ENCODE results near the gene DOCK1. TPM values are rescaled to one million over a fixed set of nuclear protein-coding genes. Genes with fewer than 3 reads are reported as not detected.

DOCK1 gene
- total RNA-seq, 4 donors from 2014 or later: 50.8 to 59.0 (median 53.6) TPM

DNA sequence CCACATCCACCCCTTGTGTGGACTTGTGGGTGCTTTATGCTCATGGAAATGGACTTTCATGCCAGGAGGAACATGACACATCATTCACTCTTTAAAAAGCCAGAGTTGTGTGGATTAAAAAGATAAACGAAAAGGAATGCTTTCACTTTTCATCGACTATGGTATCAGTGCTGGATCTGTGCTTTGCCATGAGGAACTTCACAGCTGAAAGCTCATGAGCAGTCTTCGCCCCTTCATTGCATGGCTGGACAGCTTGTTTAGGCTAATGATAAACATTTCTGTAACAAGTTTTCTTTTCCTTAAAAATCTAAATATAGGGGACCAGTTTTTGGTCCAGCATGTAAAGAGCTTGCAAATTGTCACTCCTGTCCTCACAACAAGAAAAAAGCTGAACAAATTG lies 470.2 kb downstream of the DOCK1 start:
- no peak overlapping the region for H3K4me3 ChIP-seq
- H3K36me3 ChIP-seq: peaks cover 0 to 39% of the 10 kb centered on the region in 2 donors
- no peak overlapping the region for H3K27ac ChIP-seq
- WGBS, 2 donors (ENCODE audit: low coverage in 1 of 2): 32 to 44% methylated on average over 3 of the region's 3 CpGs
- no peak for ATAC-seq
- H3K4me1 ChIP-seq: no peaks in the 10 kb centered on the region
- H3K27me3 ChIP-seq: no peaks in the 10 kb centered on the region
- TF ChIP-seq POLR2A (IDR thresholded peaks at IDR 0.05) (no peak), EP300 (IDR thresholded peaks at IDR 0.05) (no peak), CTCF (IDR thresholded peaks at IDR 0.05) (no peak), POLR2AphosphoS5 (IDR thresholded peaks at IDR 0.05) (no peak)
- H3K9me3 ChIP-seq: no peaks in the 10 kb centered on the region

- H3K4me3 ChIP-seq: no peak overlapping the region
- H3K27me3 ChIP-seq: no peaks in the 10 kb centered on the region
- no peak overlapping the region for H3K27ac ChIP-seq
- ATAC-seq: no peak
- no peaks in the 10 kb centered on the region for H3K9me3 ChIP-seq
- 93 to 95% methylated on average over 2 of the region's 2 CpGs for WGBS, 2 donors (ENCODE audit: low coverage in 1 of 2)
- peaks cover 0 to 41% of the 10 kb centered on the region in 2 donors for H3K36me3 ChIP-seq
- no peaks in the 10 kb centered on the region for H3K4me1 ChIP-seq
- TF ChIP-seq EP300 (IDR thresholded peaks at IDR 0.05) (no peak), CTCF (IDR thresholded peaks at IDR 0.05) (no peak), POLR2AphosphoS5 (IDR thresholded peaks at IDR 0.05) (no peak), POLR2A (IDR thresholded peaks at IDR 0.05) (no peak)
Measured at GRCh38 chr10:127376071-127376470, 470.8 kb downstream of the DOCK1 start.

DNA sequence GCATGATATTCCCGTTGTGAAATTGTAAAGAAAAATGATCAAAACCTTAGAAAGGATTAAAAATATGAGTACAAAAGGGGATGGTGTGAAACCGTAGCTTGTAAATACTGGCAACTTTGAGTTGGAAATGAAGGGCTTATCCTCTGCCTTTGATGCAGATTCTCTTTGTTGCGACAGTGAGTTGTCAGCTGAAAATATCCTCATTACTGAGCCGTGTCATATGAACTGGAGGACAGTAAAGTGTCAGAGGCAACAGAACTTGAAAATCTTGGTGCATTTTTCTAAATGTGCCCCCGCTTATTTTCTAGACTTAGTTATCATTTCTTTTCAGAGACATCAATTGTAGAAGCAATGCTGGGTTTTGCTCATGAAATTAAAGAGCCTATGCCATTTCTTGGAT lies 473.4 kb downstream of the DOCK1 start:
- ATAC-seq: no peak
- WGBS, 2 donors (ENCODE audit: low coverage in 1 of 2): 88 to 97% methylated on average over 5 of the region's 5 CpGs
- H3K36me3 ChIP-seq: peaks cover 0 to 57% of the 10 kb centered on the region in 2 donors

DNA sequence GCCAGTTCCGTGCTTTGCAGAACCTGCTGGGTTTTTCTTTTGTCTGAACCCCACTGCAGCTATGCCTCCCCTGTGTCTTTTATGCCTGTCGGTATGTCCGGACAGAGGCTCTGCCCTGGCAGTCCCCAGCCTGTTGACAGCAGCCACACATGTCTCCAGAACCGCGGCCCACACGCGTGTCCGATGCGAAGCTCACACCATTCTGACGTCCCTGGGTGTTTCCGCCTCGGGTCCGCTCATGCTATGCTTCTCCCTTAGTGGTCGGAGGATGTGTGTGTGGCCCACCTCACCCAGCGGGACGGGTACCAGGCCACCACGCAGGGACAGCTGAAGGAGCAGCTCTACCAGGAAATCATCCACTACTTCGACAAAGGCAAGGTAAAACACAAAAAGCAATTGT lies 479.3 kb downstream of the DOCK1 start:
- ATAC-seq: no peak
- Histone ChIP-seq H3K4me1 (peaks cover 0 to 9% (median 0%) of the 10 kb centered on the region in 3 donors), H3K4me3 (no peak overlapping the region), H3K36me3 (peaks cover 0 to 58% of the 10 kb centered on the region in 2 donors), H3K27me3 (no peaks in the 10 kb centered on the region), H3K27ac (no peak overlapping the region), H3K9me3 (no peaks in the 10 kb centered on the region)
- TF ChIP-seq POLR2A (IDR thresholded peaks at IDR 0.05): no peak
- TF ChIP-seq POLR2AphosphoS5 (IDR thresholded peaks at IDR 0.05): no peak
- TF ChIP-seq CTCF (IDR thresholded peaks at IDR 0.05): no peak
- no peak for TF ChIP-seq EP300 (IDR thresholded peaks at IDR 0.05)
- 93% methylated on average over 8 to 9 of the region's 18 CpGs for WGBS, 2 donors (ENCODE audit: low coverage in 1 of 2)

More for the DNA sequence above, 473.4 kb downstream of the DOCK1 start:
- Histone ChIP-seq H3K9me3 (no peaks in the 10 kb centered on the region), H3K27me3 (no peaks in the 10 kb centered on the region), H3K4me1 (no peaks in the 10 kb centered on the region), H3K4me3 (no peak overlapping the region), H3K27ac (no peak overlapping the region)
- TF ChIP-seq EP300 (IDR thresholded peaks at IDR 0.05) (no peak), POLR2AphosphoS5 (IDR thresholded peaks at IDR 0.05) (no peak), POLR2A (IDR thresholded peaks at IDR 0.05) (no peak), CTCF (IDR thresholded peaks at IDR 0.05) (no peak)

DNA sequence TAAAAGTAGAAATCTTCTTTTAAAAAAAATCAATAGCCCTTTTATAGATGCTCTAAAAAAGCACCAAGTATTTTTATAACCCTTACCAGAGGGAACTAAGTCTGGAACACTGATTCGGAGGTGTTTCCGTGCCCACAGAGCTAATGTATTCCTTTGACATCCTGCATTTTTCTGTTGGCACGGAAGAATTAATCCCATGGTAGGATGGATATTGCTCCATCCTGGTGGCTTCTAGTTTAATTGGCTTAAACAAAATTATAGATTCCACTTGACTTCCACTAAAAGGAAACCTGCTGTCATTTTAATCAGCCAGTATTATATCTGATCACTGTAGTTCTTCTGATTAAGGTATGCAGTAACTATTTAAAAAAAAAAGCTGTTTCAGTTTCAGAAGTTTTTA lies 479.8 kb downstream of the DOCK1 start:
- Histone ChIP-seq H3K27me3 (no peaks in the 10 kb centered on the region), H3K4me3 (no peak overlapping the region), H3K36me3 (peaks cover 0 to 58% of the 10 kb centered on the region in 2 donors), H3K9me3 (no peaks in the 10 kb centered on the region), H3K4me1 (peaks cover 0 to 9% (median 0%) of the 10 kb centered on the region in 3 donors), H3K27ac (no peak overlapping the region)
- no peak for TF ChIP-seq POLR2A (IDR thresholded peaks at IDR 0.05)
- TF ChIP-seq POLR2AphosphoS5 (IDR thresholded peaks at IDR 0.05): no peak
- WGBS, 2 donors (ENCODE audit: low coverage in 1 of 2): 85 to 88% methylated on average over 3 of the region's 3 CpGs
- no peak for ATAC-seq
